HG03342 (cell line): ENCODE results near the gene POMP.
A peak's percentile ranks its signal among the peaks of the same experiment; 100 is the strongest.
"Not testable (repeated sequence)": the region's sequence is repeated elsewhere in the genome, so short reads cannot be mapped to it uniquely, and the experiment has no call there.

Experiments
- ATAC-seq: cut with Tn5 transposase; IDR thresholded peaks from one replicate; pipeline ENCODE4 v1.9.1; 2021; ENCODE audit warnings: mild to moderate bottlenecking, moderate library complexity; ENCODE audit not compliant: unreplicated experiment

POMP gene

GRCh38 chr13:28693605-28694491, 34.9 kb downstream of the POMP start:
- ATAC-seq: not testable (repeated sequence)

DNA sequence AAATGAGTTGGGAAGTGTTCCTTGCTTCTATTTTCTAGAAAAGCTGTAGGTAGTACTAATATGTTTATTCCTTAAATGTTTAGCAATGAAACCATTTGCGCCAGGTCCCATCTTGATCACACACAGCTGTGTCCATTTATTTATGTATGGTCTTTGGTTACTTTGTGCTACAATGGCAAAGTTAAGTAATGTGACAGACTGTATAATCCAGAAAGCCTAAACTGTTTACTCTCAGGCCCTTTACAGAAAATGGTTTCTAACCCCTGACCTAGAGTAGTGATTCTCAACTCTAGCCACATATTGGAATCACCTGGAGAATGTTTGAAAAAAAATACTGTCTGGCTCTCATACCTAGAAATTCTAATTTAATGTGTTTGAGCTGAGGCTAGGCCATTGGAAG, 38.5 kb downstream of the POMP start:
- ATAC-seq: no peak

- no peak for ATAC-seq
Observed at GRCh38 chr13:28699246-28699645, 40.3 kb downstream of the POMP start.

DNA sequence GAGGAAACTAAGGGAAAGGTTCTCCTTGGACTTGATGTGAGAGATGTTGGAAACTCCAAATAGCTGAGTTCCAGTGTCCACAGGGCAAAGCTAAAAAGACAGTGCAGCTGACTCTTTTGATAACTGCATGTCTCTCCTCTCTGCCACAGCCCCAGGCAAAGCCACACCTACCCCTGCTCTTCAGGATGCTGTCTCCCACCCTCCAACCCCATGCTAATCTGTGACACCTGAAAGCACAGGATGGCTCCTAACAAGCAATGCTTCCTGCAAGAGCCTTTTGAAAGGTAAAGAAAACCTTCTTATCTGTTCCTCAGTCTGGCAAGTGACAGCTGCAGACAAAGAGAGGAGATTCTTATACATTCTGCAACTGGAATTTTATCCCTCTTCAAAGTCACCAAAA, 45.4 kb downstream of the POMP start:
- no peak for ATAC-seq

- no peak for ATAC-seq
Observed at GRCh38 chr13:28704919-28705318, 46.0 kb downstream of the POMP start.

- no peak for ATAC-seq
Observed at GRCh38 chr13:28705461-28706083, 46.6 kb downstream of the POMP start.

DNA sequence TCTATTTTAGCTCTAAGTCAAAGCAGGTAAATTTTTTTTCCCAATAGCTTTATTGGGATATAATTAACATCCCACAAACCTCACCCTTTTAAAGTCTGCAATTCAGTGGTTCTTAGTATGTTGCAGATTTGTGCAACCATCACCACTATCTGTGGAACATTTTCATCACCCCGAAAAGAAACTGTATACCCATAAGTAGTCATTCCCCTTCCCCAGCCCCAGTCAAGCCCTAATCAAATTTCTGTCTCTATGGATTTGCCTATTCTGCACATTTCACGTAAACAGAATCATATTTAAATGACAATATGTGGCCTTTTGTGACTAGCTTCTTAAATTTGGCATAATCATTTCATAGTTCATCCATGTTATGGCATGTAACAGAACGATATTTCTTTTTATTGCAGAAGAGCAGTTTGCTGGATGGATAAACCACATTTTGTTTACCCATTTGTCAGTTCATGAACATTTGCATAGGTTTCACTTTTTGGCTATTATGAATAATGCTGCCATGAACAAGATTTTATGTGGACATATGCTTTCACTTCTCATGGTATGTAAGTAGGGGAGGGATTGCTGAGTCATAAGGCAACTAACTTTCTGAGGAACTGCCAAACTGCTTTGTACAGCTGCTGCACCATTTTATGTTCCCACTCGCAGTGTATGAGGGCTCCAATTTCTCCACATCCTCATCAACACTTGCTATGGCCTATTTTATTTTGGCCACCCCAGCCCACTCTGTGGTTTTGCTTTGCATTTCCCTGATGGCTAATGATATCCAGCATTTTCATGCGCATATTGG, 48.9 kb downstream of the POMP start:
- ATAC-seq: peak; percentile 99

GRCh38 chr13:28710161-28710560, 51.2 kb downstream of the POMP start:
- no peak for ATAC-seq

DNA sequence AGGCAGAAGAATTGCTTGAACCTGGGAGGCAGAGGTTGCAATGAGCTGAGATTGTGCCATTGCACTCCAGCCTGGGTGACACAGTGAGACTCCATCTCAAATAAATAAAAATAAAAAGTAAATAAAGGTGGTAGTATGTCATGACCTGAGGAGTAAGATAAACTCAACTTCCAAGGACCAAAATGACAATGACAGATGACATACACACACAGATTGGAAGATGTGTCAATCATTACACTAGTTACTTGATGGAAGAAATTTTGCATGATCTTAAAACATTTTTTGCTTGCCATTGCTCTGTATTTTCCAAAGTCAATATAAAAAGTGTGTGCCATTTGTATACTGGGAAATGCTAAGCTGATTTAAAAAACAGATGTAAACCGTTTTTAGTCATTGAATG, 55.7 kb downstream of the POMP start:
- ATAC-seq: no peak

DNA sequence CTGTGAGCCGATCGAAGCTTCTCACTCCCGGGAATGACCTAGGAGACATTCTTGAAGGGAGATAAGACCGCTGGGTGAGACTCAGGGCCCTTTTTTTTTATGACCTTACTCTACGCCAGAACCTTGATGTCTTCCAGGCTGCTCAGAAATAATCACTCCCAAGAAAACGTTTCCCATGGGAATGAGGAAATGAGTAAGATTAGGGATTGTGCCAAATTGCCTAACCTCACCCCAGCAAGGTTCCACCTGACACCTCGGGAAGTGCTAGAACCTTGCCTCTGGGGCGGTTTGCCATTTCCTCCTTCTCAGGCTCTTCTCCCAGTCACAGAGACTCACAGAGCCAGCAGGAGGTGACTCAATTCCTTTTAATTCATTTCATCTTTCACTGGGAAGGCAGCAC, 57.6 kb downstream of the POMP start:
- no peak for ATAC-seq

DNA sequence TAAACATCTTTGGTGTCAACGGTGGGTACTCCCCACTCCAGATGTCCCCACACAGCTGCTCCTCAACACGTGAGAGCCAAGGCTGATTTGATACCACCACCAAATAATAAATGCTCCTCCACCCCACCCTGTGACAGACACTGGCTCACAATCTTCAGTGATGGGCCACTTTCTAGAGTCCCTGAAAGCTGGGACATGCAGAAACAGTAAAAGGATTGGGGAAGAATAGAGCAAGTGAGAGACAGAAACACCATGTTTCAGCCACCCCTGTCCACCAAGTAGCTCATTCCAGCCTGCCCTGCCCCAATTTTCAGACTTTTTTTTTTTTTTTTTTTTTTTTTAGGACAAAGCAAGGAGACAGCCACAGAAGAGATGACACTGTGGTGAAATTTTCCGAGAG, 58.2 kb downstream of the POMP start:
- ATAC-seq: no peak

GRCh38 chr13:28718196-28718542, 59.2 kb downstream of the POMP start:
- no peak for ATAC-seq

DNA sequence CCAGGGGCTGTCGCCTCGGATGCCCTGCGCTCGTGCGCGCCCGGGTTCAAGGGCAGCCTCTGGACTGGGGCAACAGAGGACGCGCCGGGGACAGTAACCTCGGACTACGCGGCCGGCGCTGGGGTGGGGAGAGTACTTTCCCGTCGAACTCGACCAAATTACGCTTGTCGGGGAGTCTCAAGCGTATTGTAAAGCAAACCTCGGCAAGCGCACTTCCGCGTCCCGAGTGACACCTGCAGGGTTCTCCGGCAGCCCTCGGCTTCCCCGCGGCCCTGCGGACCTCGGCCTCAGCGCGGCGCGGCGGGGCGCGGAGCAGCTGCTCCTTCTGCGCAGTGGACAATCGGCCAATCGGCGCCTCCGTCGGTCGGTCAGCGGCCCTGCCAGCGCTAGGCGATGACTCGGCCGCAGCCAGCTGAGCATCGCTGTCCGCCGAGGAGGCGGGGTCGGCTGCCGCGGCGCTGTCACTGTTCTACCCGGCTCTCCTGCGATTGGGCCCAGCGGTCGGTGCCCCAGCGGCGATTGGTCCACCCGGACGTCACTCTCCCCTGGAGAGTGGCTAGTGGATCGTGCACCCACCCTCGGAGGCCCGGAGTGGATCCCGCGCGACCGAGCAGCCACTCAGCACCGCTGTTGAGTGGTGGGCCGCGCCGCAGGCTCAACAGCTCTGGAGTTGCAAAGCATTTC, 59.8 kb downstream of the POMP start, which contains the start of gene SLC46A3:
Gene SLC46A3 (minus strand): TSS at position 428 of the 684 bp plus-strand sequence. CDS start 972 bp downstream, outside the sequence.
- peak; percentile 99 for ATAC-seq

GRCh38 chr13:28719227-28720055, 60.5 kb downstream of the POMP start:
- no peak for ATAC-seq

- no peak for ATAC-seq
Observed at GRCh38 chr13:28723806-28724205, 64.9 kb downstream of the POMP start.

DNA sequence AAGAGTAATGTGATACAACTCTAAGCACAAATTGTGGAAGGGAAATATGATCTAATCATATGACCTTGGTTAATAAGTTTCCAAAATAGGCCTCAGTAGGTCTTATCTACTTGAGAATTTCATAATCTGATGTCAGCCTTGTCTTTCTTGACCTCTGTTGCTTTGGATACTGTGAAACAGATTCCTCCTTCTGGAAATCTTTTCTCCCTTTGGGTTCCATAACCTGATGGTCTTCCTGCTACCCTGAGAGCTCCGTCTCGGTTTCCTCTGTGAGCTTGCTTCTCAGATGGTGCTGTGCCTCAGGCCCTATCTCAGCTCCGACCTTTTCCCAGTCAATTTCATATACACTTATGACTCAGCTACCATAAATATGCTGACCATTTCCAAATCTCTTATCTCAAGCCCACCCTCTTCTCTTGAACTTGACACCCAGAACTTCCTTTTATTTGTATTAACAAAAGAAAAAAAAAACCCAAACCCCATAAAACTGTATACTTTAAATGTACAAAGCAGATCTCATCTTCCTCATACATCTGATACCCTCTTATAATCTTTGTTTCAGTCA, 66.2 kb downstream of the POMP start:
- ATAC-seq: no peak
